PC-3 (cell line): Measurements from ENCODE around the gene ITGA7.

ENCODE experiments used
- EZH2 ChIP-seq: fragments of 300-600 bp; sonication (generic); IDR thresholded peaks from one replicate; pipeline ENCODE4 v1.6.1; 2017; ENCODE audit warnings: antibody characterized with exemption, mild to moderate bottlenecking, low read length; ENCODE audit not compliant: unreplicated experiment
- TF ChIP-seq, protein P1 (sequence below): fragments of 300-600 bp; sonication (generic); conservative IDR thresholded peaks from 2 replicates; pipeline ENCODE4 v1.5.1; 2017; ENCODE audit warnings: antibody characterized with exemption, low read depth, mild to moderate bottlenecking, low read length

DNA sequence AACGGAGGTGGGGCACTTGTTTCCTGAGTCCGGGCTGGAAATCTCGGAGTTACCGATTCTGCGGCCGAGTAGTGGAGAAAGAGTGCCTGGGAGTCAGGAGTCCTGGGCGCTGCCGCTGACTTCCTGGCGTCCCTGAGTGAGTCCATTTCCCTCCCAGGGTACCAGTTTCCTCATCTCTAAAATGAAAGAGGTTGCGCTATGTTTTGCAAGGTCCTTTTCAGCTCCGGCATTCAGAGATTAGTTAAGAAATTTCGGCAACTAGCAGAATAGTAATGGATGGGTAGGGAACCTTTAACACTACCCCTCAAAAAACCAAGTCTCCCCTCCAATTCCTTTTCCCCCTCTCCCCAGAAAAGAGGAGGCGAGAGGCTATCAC, 8.9 kb upstream of the ITGA7 start:
- TF ChIP-seq, protein P1, sequence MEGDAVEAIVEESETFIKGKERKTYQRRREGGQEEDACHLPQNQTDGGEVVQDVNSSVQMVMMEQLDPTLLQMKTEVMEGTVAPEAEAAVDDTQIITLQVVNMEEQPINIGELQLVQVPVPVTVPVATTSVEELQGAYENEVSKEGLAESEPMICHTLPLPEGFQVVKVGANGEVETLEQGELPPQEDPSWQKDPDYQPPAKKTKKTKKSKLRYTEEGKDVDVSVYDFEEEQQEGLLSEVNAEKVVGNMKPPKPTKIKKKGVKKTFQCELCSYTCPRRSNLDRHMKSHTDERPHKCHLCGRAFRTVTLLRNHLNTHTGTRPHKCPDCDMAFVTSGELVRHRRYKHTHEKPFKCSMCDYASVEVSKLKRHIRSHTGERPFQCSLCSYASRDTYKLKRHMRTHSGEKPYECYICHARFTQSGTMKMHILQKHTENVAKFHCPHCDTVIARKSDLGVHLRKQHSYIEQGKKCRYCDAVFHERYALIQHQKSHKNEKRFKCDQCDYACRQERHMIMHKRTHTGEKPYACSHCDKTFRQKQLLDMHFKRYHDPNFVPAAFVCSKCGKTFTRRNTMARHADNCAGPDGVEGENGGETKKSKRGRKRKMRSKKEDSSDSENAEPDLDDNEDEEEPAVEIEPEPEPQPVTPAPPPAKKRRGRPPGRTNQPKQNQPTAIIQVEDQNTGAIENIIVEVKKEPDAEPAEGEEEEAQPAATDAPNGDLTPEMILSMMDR, result no peak
- no peak for TF ChIP-seq EZH2
